Chondrocyte (in vitro differentiated cells): ENCODE data around the gene PCGF1. TPM values are rescaled to one million over a fixed set of nuclear protein-coding genes. Genes with fewer than 3 reads are reported as not detected.
"Not testable (repeated sequence)": the region's sequence is repeated elsewhere in the genome, so short reads cannot be mapped to it uniquely, and the experiment has no call there.

Experiments used
- DNase-seq: peaks from one replicate; pipeline ENCODE4 v3.0.0; 2021; ENCODE audit warnings: mixed read lengths, low spot score
- H3K27ac Mint-ChIP-seq: one replicate; pipeline ENCODE4 v1.8.0; 2021; ENCODE audit warnings: mild to moderate bottlenecking, moderate library complexity, mixed read lengths; ENCODE audit not compliant: unreplicated experiment
- H3K27me3 Mint-ChIP-seq: 2 replicates; pipeline ENCODE4 v1.8.0; 2021; ENCODE audit warnings: low read depth, mixed read lengths
- H3K36me3 Mint-ChIP-seq: 2 replicates; pipeline ENCODE4 v1.8.0; 2021; ENCODE audit warnings: low read depth, mixed read lengths
- H3K4me1 Mint-ChIP-seq: 2 replicates; pipeline ENCODE4 v1.8.0; 2021; ENCODE audit warnings: low read depth, mild to moderate bottlenecking, mixed read lengths
- H3K4me3 Mint-ChIP-seq: one replicate; pipeline ENCODE4 v1.8.0; 2021; ENCODE audit warnings: mild to moderate bottlenecking, moderate library complexity, mixed read lengths; ENCODE audit not compliant: unreplicated experiment
- H3K9me3 Mint-ChIP-seq: 2 replicates; pipeline ENCODE4 v1.8.0; 2021; ENCODE audit warnings: low read depth, mixed read lengths
- CTCF ChIP-seq: fragments of 200-600 bp; sonication (generic); IDR thresholded peaks from 2 replicates; pipeline ENCODE4 v1.5.0; 2021; ENCODE audit warnings: antibody characterized with exemption, mild to moderate bottlenecking, moderate library complexity
- total RNA-seq: library from RNA; stranded (reverse); gene quantifications from 3 replicates; pipeline ENCODE4 v1.2.1, GENCODE V29; 2021

PCGF1 gene
- total RNA-seq, 1 donor from 2014 or later = 30.7 TPM

- Mint-ChIP-seq H3K9me3 (no peaks in the 10 kb centered on the region), H3K4me1 (peaks cover 37% of the 10 kb centered on the region), H3K4me3 (peak overlapping the region; percentile 99), H3K27me3 (no peaks in the 10 kb centered on the region), H3K27ac (peak overlapping the region; percentile 68), H3K36me3 (peaks cover 2% of the 10 kb centered on the region)
- TF ChIP-seq CTCF = no peak
- DNase-seq = no peak
Observed at GRCh38 chr2:74464406-74464805, 43.1 kb downstream of the PCGF1 start.

GRCh38 chr2:74462786-74463105 lies 44.7 kb downstream of the PCGF1 start:
- H3K4me1 Mint-ChIP-seq = peaks cover 45% of the 10 kb centered on the region
- H3K9me3 Mint-ChIP-seq = no peaks in the 10 kb centered on the region
- no peaks in the 10 kb centered on the region for H3K27me3 Mint-ChIP-seq
- H3K36me3 Mint-ChIP-seq = peaks cover 2% of the 10 kb centered on the region
- no peak for TF ChIP-seq CTCF
- no peak overlapping the region for H3K4me3 Mint-ChIP-seq
- peak overlapping the region; percentile 54 for H3K27ac Mint-ChIP-seq
- DNase-seq = no peak

- Mint-ChIP-seq H3K4me3 (no peak overlapping the region), H3K27me3 (no peaks in the 10 kb centered on the region), H3K4me1 (peaks cover 46% of the 10 kb centered on the region), H3K9me3 (no peaks in the 10 kb centered on the region), H3K27ac (peak overlapping the region; percentile 54), H3K36me3 (peaks cover 2% of the 10 kb centered on the region)
- TF ChIP-seq CTCF = no peak
- no peak for DNase-seq
Observed at GRCh38 chr2:74462054-74462785, 45.3 kb downstream of the PCGF1 start.

GRCh38 chr2:74461187-74462053 lies 46.1 kb downstream of the PCGF1 start:
- DNase-seq = no peak
- Mint-ChIP-seq H3K4me1 (peaks cover 54% of the 10 kb centered on the region), H3K4me3 (no peak overlapping the region), H3K27me3 (no peaks in the 10 kb centered on the region), H3K9me3 (no peaks in the 10 kb centered on the region), H3K36me3 (peaks cover 2% of the 10 kb centered on the region), H3K27ac (no peak overlapping the region)
- peak; percentile 37 for TF ChIP-seq CTCF

- Mint-ChIP-seq H3K4me1 (peaks cover 57% of the 10 kb centered on the region), H3K27ac (peak overlapping the region; percentile 97), H3K4me3 (peak overlapping the region; percentile 89)
- H3K27me3 Mint-ChIP-seq, H3K36me3 Mint-ChIP-seq, H3K9me3 Mint-ChIP-seq, DNase-seq: not testable (repeated sequence)
Observed at GRCh38 chr2:74460187-74460586, 47.3 kb downstream of the PCGF1 start.

- Mint-ChIP-seq H3K27ac (peak overlapping the region; percentile 97), H3K4me3 (peak overlapping the region; percentile 89), H3K4me1 (peaks cover 62% of the 10 kb centered on the region)
- not testable (repeated sequence) for DNase-seq, H3K36me3 Mint-ChIP-seq, H3K27me3 Mint-ChIP-seq, H3K9me3 Mint-ChIP-seq
Observed at GRCh38 chr2:74459503-74460118, 47.9 kb downstream of the PCGF1 start.
